Trophoblast cell (in vitro differentiated cells and primary cell): ENCODE measurements around the gene HABP4.

ENCODE experiments used
- DNase-seq, 2 donors: peaks; one replicate each; pipeline ENCODE4 v3.0.0-alpha.2; 2016
- H2AFZ ChIP-seq: 2 replicates; pipeline ENCODE4 v1.6.1; 2013; ENCODE audit warnings: low read length, moderate library complexity, mild to moderate bottlenecking; ENCODE audit not compliant: insufficient read depth, poor library complexity
- H2AK5ac ChIP-seq: 2 replicates; pipeline ENCODE4 v1.6.1; 2013; ENCODE audit warnings: mild to moderate bottlenecking, low read length
- H2BK120ac ChIP-seq: 2 replicates; pipeline ENCODE4 v1.6.1; 2013; ENCODE audit warnings: low read length, mild to moderate bottlenecking, moderate library complexity; ENCODE audit not compliant: insufficient read depth, poor library complexity
- H2BK12ac ChIP-seq: 2 replicates; pipeline ENCODE4 v1.6.1; 2013; ENCODE audit warnings: mild to moderate bottlenecking, low read length, moderate library complexity
- H2BK5ac ChIP-seq: 2 replicates; pipeline ENCODE4 v1.6.1; 2013; ENCODE audit warnings: low read length, low read depth, moderate library complexity, mild to moderate bottlenecking; ENCODE audit not compliant: poor library complexity
- H3K14ac ChIP-seq: 2 replicates; pipeline ENCODE4 v1.6.1; 2013; ENCODE audit warnings: mild to moderate bottlenecking, low read length
- H3K18ac ChIP-seq: 2 replicates; pipeline ENCODE4 v1.6.1; 2013; ENCODE audit warnings: mild to moderate bottlenecking, low read length
- H3K23ac ChIP-seq: 2 replicates; pipeline ENCODE4 v1.6.1; 2013; ENCODE audit warnings: low read length
- H3K27ac ChIP-seq: 2 replicates; pipeline ENCODE4 v1.5.1; 2013; ENCODE audit warnings: low read depth, mild to moderate bottlenecking, inconsistent platforms, low read length, moderate library complexity
- H3K27me3 ChIP-seq: 2 replicates; pipeline ENCODE4 v1.6.1; 2013; ENCODE audit warnings: inconsistent platforms, mild to moderate bottlenecking, low read length, moderate library complexity; ENCODE audit not compliant: insufficient read depth
- H3K36me3 ChIP-seq, 2 experiments: 1 replicate in 1 of 2; 2 replicates in 1 of 2; pipeline ENCODE4 v1.6.1; 2013; ENCODE audit warnings: low read length in 2 of 2, mild to moderate bottlenecking in 2 of 2, moderate library complexity in 1 of 2; ENCODE audit not compliant: insufficient read depth in 2 of 2, control insufficient read depth in 1 of 2
- H3K4ac ChIP-seq: 2 replicates; pipeline ENCODE4 v1.6.1; 2013; ENCODE audit warnings: low read depth, mild to moderate bottlenecking, low read length, moderate library complexity
- H3K4me1 ChIP-seq, 2 experiments: 1 replicate in 1 of 2; 2 replicates in 1 of 2; pipeline ENCODE4 v1.6.1; 2013; ENCODE audit warnings: low read length in 2 of 2, mild to moderate bottlenecking in 2 of 2, moderate library complexity in 1 of 2; ENCODE audit not compliant: insufficient read depth in 2 of 2, control insufficient read depth in 1 of 2
- H3K4me2 ChIP-seq: 2 replicates; pipeline ENCODE4 v1.6.1; 2013; ENCODE audit warnings: inconsistent platforms, mild to moderate bottlenecking, low read length, moderate library complexity
- H3K4me3 ChIP-seq: 2 replicates; pipeline ENCODE4 v1.5.1; 2013; ENCODE audit warnings: mild to moderate bottlenecking, low read depth, low read length, inconsistent platforms
- H3K79me1 ChIP-seq: one replicate; pipeline ENCODE4 v1.6.1; 2013; ENCODE audit warnings: low read length
- H3K79me2 ChIP-seq: 2 replicates; pipeline ENCODE4 v1.6.1; 2013; ENCODE audit warnings: low read length, mild to moderate bottlenecking; ENCODE audit not compliant: control insufficient read depth, insufficient read depth, poor library complexity
- H3K9ac ChIP-seq: 2 replicates; pipeline ENCODE4 v1.6.1; 2013; ENCODE audit warnings: mild to moderate bottlenecking, low read length
- H3K9me3 ChIP-seq: 2 replicates; pipeline ENCODE4 v1.6.1; 2013; ENCODE audit warnings: low read depth, mild to moderate bottlenecking, control low read depth, inconsistent platforms, low read length; ENCODE audit not compliant: insufficient read depth
- H4K12ac ChIP-seq: 2 replicates; pipeline ENCODE4 v1.6.1; 2013; ENCODE audit warnings: low read depth, mild to moderate bottlenecking, low read length, moderate library complexity
- H4K8ac ChIP-seq: 2 replicates; pipeline ENCODE4 v1.6.1; 2013; ENCODE audit warnings: low read depth, mild to moderate bottlenecking, low read length, moderate library complexity
- H4K91ac ChIP-seq: one replicate; pipeline ENCODE4 v1.6.1; 2013; ENCODE audit warnings: low read depth, mild to moderate bottlenecking, low read length, moderate library complexity
- WGBS: extraction: QIAGEN DNeasy Blood & Tissue Kit; methylation state at CpG from one replicate; pipeline ENCODE4 v1.1.7; 2013; ENCODE audit warnings: missing lambda C conversion rate; ENCODE audit not compliant: insufficient read length, insufficient coverage; ENCODE audit errors: extremely low coverage; 5-methylcytosine and 5-hydroxymethylcytosine counted together

Gene HABP4

DNA sequence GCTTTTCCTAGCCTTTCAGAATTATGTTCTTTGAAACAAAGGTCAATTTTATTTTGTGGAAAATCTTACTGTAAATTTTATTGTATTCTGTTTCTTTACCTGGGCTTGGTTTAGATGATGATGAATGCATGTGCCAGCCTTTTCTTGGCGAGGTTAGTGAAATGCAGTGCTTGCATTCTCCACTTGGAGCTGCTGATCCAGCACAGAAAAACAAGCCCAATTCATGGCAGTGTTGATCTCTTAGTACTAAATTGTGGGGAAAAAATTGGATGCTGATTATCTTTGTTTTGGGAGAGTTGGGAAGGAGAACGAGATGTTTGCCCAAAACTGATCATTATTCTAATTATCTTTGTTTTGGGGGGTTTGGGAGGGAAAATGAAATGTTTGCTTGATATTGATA, 3.7 kb downstream of the HABP4 start:
- no peak overlapping the region for H2BK120ac ChIP-seq
- H4K91ac ChIP-seq: no peak overlapping the region
- H3K79me1 ChIP-seq: peaks cover 10% of the 10 kb centered on the region
- no CpG with 5 or more reads among the region's 2 CpGs for WGBS
- H2BK5ac ChIP-seq: no peak overlapping the region
- H2AFZ ChIP-seq: no peak overlapping the region
- H3K9me3 ChIP-seq: peaks cover 3% of the 10 kb centered on the region
- no peak overlapping the region for H3K4me3 ChIP-seq
- no peak overlapping the region for H3K23ac ChIP-seq
- DNase-seq: peak in 1 of 2 donors; percentile 33
- H4K12ac ChIP-seq: no peak overlapping the region
- H3K4me1 ChIP-seq: peaks cover 0 to 6% of the 10 kb centered on the region in 2 experiments
- H2AK5ac ChIP-seq: no peak overlapping the region
- no peaks in the 10 kb centered on the region for H3K27me3 ChIP-seq
- H3K4ac ChIP-seq: no peak overlapping the region
- H3K9ac ChIP-seq: no peak overlapping the region
- peaks cover 2 to 3% of the 10 kb centered on the region in 2 experiments for H3K36me3 ChIP-seq
- no peak overlapping the region for H3K14ac ChIP-seq
- no peak overlapping the region for H4K8ac ChIP-seq
- no peak overlapping the region for H3K4me2 ChIP-seq
- peaks cover 7% of the 10 kb centered on the region for H3K79me2 ChIP-seq
- H3K18ac ChIP-seq: no peak overlapping the region
- no peak overlapping the region for H3K27ac ChIP-seq
- no peak overlapping the region for H2BK12ac ChIP-seq

DNA sequence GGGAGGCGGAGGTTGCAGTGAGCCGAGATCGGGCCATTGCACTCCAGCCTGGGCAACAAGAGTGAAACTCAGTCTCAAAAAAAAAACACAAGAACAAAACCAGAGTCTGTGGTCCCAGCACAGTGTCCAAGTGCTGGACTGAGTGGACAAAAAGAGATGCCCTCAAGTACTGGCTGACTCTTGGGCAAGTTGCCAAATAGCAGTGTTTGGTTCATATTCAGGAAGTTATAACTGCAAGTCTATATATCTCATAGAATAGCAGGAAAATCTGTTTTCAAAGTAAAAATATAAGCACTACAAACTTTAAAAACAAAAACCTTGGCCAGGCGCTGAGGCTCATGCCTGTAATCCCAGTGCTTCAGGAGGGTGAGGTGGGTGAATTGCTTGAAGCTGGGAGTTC, 7.3 kb downstream of the HABP4 start:
- no peak overlapping the region for H3K14ac ChIP-seq
- peaks cover 0 to 2% of the 10 kb centered on the region in 2 experiments for H3K4me1 ChIP-seq
- H3K79me2 ChIP-seq: no peaks in the 10 kb centered on the region
- no CpG with 5 or more reads among the region's 4 CpGs for WGBS
- H2AFZ ChIP-seq: peak overlapping the region; percentile 28
- H3K4me2 ChIP-seq: no peak overlapping the region
- H4K91ac ChIP-seq: no peak overlapping the region
- no peak overlapping the region for H3K23ac ChIP-seq
- no peak overlapping the region for H2BK12ac ChIP-seq
- H2BK120ac ChIP-seq: no peak overlapping the region
- no peak overlapping the region for H3K4me3 ChIP-seq
- H3K36me3 ChIP-seq: peaks cover 5 to 7% of the 10 kb centered on the region in 2 experiments
- DNase-seq: no peak
- no peak overlapping the region for H3K9ac ChIP-seq
- H4K8ac ChIP-seq: no peak overlapping the region
- H2AK5ac ChIP-seq: no peak overlapping the region
- H4K12ac ChIP-seq: peak overlapping the region; percentile 54
- H2BK5ac ChIP-seq: no peak overlapping the region
- H3K79me1 ChIP-seq: no peaks in the 10 kb centered on the region
- no peaks in the 10 kb centered on the region for H3K9me3 ChIP-seq
- H3K27ac ChIP-seq: no peak overlapping the region
- H3K4ac ChIP-seq: no peak overlapping the region
- no peak overlapping the region for H3K18ac ChIP-seq
- no peaks in the 10 kb centered on the region for H3K27me3 ChIP-seq

DNA sequence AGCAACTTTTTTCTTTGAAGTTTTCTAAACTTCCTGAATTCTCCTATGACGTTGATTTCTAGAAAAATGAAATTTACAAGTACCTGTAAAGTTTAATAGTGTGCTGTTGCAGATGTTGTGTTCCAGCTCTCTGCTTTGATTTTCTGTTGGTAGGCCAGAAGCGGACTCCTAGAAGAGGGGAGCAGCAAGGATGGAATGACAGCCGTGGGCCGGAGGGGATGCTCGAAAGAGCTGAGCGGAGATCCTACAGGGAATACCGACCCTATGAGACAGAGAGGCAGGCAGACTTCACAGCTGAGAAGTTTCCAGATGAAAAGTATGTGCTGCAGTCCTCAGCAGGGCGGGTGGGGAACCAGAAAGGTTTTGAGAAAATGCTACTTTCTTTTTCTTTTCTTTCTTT, 8.3 kb downstream of the HABP4 start:
- Histone ChIP-seq H3K9ac (no peak overlapping the region), H3K4me1 (peaks cover 0 to 2% of the 10 kb centered on the region in 2 experiments), H2AFZ (no peak overlapping the region), H3K4me2 (no peak overlapping the region), H3K4me3 (no peak overlapping the region), H3K9me3 (no peaks in the 10 kb centered on the region), H2BK12ac (no peak overlapping the region), H2BK120ac (no peak overlapping the region), H4K91ac (no peak overlapping the region), H4K12ac (no peak overlapping the region), H3K14ac (no peak overlapping the region), H3K79me1 (no peaks in the 10 kb centered on the region), H3K27me3 (no peaks in the 10 kb centered on the region), H3K27ac (no peak overlapping the region), H3K79me2 (no peaks in the 10 kb centered on the region), H2AK5ac (no peak overlapping the region), H2BK5ac (no peak overlapping the region), H4K8ac (no peak overlapping the region), H3K36me3 (peaks cover 7 to 12% of the 10 kb centered on the region in 2 experiments), H3K23ac (no peak overlapping the region), H3K4ac (no peak overlapping the region), H3K18ac (no peak overlapping the region)
- no CpG with 5 or more reads among the region's 8 CpGs for WGBS
- DNase-seq: no peak

DNA sequence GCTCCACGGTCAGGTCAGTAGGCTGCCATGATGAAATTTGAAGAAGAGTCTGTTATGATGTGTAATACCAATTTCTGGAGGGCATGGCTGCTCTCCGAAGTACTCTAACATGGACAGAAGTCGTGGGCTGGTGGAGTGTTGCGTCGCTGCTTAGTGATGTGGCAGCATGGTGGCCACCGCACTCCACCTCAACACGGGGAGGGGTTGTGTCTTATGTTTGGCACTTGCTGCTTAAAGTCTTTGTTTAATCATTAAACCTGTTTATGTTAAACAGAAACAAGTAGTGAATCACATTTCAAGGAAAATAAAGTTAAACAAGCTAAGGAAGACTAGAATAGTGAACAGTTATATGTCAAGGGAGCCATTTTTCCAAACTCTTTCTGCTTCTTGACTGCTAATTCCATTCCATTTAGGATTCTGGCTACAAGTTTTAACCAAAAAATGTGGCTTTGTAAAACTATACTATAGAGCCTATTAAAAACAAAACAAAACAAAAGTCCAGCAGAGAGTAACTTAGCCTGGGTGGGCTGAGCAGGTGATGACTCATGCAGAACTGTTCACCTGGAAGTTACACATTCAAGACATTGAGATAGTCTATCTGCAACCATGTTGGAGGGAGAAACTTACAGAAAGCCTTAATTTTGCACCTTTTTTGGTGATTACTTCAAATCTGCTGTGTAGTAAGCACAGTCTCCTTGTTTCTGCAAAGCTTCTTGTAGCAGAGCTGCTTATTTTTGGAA, 9.5 kb downstream of the HABP4 start:
- no peak overlapping the region for H3K23ac ChIP-seq
- no peak overlapping the region for H2AFZ ChIP-seq
- DNase-seq: no peak
- peaks cover 0 to 2% of the 10 kb centered on the region in 2 experiments for H3K4me1 ChIP-seq
- no peak overlapping the region for H4K91ac ChIP-seq
- H3K18ac ChIP-seq: peak overlapping the region; percentile 21
- no peaks in the 10 kb centered on the region for H3K9me3 ChIP-seq
- H3K9ac ChIP-seq: no peak overlapping the region
- no peaks in the 10 kb centered on the region for H3K27me3 ChIP-seq
- H3K79me2 ChIP-seq: no peaks in the 10 kb centered on the region
- H3K79me1 ChIP-seq: no peaks in the 10 kb centered on the region
- no peak overlapping the region for H4K12ac ChIP-seq
- H3K36me3 ChIP-seq: peaks cover 7 to 13% of the 10 kb centered on the region in 2 experiments
- no peak overlapping the region for H3K14ac ChIP-seq
- no peak overlapping the region for H2AK5ac ChIP-seq
- H3K4me3 ChIP-seq: no peak overlapping the region
- no CpG with 5 or more reads among the region's 7 CpGs for WGBS
- no peak overlapping the region for H3K4ac ChIP-seq
- H2BK12ac ChIP-seq: no peak overlapping the region
- no peak overlapping the region for H2BK5ac ChIP-seq
- H3K27ac ChIP-seq: no peak overlapping the region
- H3K4me2 ChIP-seq: no peak overlapping the region
- no peak overlapping the region for H2BK120ac ChIP-seq
- no peak overlapping the region for H4K8ac ChIP-seq
